NB4 (cell line): ENCODE measurements around the gene LRP1B.
A peak's percentile ranks its signal among the peaks of the same experiment; 100 is the strongest.

ENCODE experiments used
- DNase-seq: peaks from one replicate; pipeline ENCODE4 v3.0.0; 2010; ENCODE audit warnings: low read depth
- H3K4me3 ChIP-seq: one replicate; pipeline ENCODE4 v1.5.1; 2011; ENCODE audit warnings: mild to moderate bottlenecking, low read depth, low read length, moderate library complexity
- MYC ChIP-seq: IDR thresholded peaks from 2 replicates; pipeline ENCODE4 v1.6.1; 2011; ENCODE audit warnings: low read depth, low read length
- POLR2A ChIP-seq: IDR thresholded peaks from 2 replicates; pipeline ENCODE4 v1.6.1; 2011; ENCODE audit warnings: mild to moderate bottlenecking; ENCODE audit not compliant: insufficient read length; ENCODE audit errors: extremely low read depth
- TF ChIP-seq, protein P1 (sequence below): IDR thresholded peaks from 2 replicates; pipeline ENCODE4 v1.6.1; 2011; ENCODE audit warnings: low read depth, low read length
- TF ChIP-seq, protein P2 (sequence below): IDR thresholded peaks from one replicate; pipeline ENCODE4 v1.5.1; 2012; ENCODE audit warnings: low read depth, low read length

The LRP1B gene

DNA sequence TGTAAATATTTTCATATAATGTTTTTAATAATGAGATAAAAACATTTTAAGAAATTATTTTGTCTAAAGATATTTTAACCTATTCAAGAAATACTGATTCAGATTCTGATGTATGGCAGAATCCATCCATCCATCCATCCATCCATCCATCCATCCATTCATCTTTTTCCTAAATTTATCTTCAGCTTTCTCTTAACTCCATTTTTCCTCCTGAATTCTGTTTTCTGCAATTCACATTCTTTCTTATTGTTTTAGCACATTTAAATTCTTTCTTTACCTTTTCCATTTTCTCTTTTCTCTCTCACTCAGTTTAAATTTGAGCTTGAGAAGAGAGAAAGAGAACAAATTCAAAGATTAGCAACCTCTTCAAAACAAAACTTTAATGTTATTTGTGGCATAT, 3.6 kb downstream of the LRP1B start:
- DNase-seq: no peak
- H3K4me3 ChIP-seq: no peak overlapping the region
- TF ChIP-seq, protein P1, sequence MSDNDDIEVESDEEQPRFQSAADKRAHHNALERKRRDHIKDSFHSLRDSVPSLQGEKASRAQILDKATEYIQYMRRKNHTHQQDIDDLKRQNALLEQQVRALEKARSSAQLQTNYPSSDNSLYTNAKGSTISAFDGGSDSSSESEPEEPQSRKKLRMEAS: no peak
- no peak for TF ChIP-seq MYC
- TF ChIP-seq POLR2A: no peak
- TF ChIP-seq, protein P2, sequence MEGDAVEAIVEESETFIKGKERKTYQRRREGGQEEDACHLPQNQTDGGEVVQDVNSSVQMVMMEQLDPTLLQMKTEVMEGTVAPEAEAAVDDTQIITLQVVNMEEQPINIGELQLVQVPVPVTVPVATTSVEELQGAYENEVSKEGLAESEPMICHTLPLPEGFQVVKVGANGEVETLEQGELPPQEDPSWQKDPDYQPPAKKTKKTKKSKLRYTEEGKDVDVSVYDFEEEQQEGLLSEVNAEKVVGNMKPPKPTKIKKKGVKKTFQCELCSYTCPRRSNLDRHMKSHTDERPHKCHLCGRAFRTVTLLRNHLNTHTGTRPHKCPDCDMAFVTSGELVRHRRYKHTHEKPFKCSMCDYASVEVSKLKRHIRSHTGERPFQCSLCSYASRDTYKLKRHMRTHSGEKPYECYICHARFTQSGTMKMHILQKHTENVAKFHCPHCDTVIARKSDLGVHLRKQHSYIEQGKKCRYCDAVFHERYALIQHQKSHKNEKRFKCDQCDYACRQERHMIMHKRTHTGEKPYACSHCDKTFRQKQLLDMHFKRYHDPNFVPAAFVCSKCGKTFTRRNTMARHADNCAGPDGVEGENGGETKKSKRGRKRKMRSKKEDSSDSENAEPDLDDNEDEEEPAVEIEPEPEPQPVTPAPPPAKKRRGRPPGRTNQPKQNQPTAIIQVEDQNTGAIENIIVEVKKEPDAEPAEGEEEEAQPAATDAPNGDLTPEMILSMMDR: no peak

DNA sequence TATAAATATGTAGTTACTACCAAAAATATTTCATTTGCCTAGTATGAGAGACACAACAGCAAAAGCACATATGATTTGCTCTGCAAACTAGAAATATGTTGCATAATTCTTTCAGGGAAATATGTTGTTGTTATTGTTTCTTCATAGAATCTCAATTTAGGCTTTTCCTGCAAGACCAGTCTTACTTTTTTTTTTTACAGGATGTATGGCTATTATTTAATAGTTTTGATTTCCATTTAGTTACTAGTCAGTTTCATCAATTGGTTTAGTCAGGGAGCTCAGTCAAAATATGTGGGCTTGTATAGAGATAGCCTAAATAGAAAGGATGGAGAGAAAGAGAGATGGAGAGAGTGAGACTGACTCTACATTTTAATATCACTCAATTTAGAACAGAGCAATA, 6.1 kb downstream of the LRP1B start:
- no peak for DNase-seq
- TF ChIP-seq, protein P1: no peak
- TF ChIP-seq, protein P2: no peak
- TF ChIP-seq POLR2A: no peak
- no peak for TF ChIP-seq MYC
- H3K4me3 ChIP-seq: no peak overlapping the region

DNA sequence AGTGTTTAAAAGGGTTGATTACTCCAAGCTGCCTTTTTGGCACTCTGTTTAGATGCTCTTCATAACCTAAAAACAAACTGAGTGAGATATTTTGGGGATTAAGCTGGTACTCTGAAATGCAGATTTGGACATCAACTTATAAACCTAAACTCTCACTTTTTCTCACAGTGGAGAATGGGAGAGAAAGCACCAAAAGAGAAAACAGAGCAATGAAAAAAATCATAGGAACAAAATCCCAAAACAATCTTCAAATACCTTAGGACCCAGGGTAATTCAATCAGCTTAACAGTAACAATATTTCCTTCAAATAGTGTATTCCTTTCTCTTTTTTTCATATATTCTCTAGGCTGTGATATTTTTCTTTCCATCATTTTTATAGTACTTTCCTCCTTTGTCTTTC, 11.5 kb downstream of the LRP1B start:
- no peak for DNase-seq
- TF ChIP-seq, protein P1: no peak
- TF ChIP-seq MYC (no peak), POLR2A (no peak)
- TF ChIP-seq, protein P2: no peak

DNA sequence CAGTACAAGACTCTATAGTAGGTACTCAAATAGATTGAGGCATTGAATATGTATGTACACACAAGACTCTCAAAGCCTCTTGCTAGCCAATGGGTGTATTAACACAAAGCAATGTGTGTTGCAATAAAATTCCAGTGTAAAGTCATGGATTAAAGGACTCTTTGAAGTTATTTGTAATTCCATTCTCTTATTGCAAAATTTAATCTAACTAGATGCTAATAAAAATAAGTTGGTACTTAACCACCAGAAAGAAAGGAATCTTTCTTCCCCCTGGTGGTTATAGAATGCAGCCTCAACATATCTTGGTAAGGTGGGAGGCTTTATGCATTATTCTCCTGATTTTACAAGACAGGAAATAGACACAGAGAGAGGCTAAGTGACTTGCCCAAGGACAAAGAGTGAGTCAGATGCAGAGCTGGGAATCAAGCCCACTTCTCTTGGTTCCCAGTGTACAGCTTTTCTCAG, 18.0 kb downstream of the LRP1B start:
- no peak overlapping the region for H3K4me3 ChIP-seq
- peak; percentile 31 for DNase-seq
- TF ChIP-seq, protein P1: no peak
- TF ChIP-seq, protein P2: no peak
- TF ChIP-seq POLR2A (no peak), MYC (no peak)

More for the DNA sequence above, 11.5 kb downstream of the LRP1B start:
- H3K4me3 ChIP-seq: no peak overlapping the region

DNA sequence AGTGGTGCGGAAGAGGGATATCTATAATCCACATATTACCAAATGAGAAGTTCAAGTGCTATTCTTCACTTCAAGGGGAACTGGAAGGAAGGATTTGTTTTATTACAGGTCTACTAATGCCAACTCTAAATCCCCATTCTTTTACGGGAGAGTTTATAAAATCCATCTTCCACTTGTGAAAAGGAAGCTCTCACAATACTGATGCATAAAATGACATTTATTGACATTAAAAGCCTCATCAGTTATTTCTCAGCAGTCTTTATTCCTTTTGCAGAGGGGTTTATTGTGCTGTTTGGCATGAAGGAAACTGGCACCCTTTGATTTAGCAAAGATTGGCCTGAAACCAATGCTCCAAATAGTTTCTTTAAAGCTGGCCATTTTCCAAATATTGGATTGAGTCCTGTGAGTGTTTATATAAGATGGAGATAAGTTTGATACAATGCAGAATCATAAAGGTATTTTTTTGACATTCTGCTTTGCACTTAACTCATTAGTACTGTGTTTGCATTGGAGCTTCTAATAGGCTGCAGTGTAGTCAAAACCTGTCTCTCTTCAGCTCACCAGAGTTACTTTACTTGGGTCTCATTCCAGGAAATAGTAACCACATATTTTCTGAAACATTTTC, 26.6 kb downstream of the LRP1B start:
- no peak for DNase-seq
- TF ChIP-seq MYC (no peak), POLR2A (no peak)
- TF ChIP-seq, protein P1: no peak
- TF ChIP-seq, protein P2: no peak

More for the DNA sequence above, 26.6 kb downstream of the LRP1B start:
- H3K4me3 ChIP-seq: no peak overlapping the region
